T1000 (cell line): Measurements from ENCODE around the gene STXBP6.
"Not testable (repeated sequence)": the region's sequence is repeated elsewhere in the genome, so short reads cannot be mapped to it uniquely, and the experiment has no call there.

ENCODE experiments used
- DNase-seq: peaks from one replicate; lab custom pipeline; 2025; ENCODE audit warnings: mixed read lengths; lab: John Stamatoyannopoulos, UW

STXBP6 gene

DNA sequence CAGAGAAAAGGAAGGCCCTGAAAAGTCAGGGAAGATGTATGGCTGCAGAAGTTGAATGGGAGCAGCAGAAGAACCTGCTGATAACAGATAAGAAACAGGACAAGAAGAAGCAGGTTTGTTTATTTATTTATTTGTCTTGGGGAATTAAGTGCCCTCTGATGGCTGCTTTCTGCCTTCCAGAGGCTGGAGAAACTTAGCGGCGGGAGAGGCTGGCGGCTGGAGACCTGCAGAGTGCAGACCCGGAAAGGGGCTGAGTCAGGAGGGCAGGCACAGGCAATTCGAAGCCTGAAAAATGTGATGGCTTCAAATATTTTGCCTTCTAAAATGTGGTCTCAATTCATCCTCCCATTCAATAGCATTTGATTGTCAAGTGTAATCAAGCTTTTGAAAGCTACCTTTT, 247.7 kb downstream of the STXBP6 start:
- DNase-seq: no peak

DNA sequence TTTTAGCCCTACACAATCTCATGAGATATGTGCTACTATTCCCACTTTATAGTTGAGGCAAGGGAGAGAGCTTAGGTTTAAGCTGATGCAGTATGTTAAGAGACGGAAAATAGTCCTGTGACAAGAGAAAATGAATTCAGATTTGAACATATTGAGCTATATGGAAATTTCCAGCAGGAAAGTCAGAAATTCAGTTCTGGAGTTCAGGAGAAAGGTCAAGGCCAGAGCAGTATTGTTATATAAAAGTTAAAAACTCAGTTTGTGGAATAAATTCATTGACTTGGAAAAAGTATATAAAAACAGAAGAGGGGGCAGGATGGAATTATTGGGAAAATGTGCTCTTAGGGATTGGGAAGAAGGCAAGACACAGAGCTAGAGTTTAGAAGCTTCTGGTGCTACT, 248.9 kb downstream of the STXBP6 start:
- no peak for DNase-seq

DNA sequence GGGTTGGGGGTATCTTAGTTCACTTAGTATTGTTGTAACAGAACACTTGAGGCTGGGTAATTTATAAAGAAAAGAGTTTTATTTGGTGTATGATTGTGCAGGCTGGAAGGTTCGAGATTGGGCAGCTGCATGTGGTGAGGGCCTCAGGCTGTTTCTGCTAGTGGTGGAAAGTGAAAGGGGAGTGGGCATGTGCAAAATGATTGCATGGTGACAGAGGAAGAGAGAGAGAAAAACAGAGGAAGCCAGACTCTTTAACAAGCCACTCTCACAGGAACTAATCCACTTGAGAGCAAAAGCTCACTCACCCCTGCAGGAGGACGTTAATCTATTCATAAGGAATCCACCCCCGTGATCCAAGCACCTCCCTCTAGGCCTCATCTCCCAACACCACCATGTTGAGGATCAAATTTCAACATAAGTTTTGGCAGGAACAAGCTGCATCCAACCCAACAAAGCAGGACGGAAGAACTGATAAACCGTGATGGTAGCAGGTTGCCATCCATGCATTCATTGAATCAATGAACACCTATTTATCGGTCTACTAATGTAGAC, 251.0 kb downstream of the STXBP6 start:
- DNase-seq: no peak

DNA sequence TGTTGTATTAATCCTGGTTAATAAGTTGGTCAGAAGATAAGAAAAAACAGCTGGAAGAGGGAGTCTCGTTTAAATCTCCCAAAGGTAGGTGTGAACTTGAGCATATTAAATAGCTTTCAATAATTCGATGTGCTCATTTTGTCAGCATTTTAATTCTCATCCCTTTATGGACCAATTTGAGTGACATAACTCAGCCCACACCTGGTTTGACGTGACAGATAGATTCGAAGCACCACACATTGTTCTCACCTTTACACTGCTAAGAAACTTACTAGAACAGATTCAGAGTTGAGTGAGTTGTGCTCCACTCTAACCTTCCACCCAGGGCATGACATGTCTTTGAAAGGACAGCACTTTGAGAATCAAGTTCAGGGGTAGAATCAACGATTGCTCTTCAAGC, 254.5 kb downstream of the STXBP6 start:
- no peak for DNase-seq

DNA sequence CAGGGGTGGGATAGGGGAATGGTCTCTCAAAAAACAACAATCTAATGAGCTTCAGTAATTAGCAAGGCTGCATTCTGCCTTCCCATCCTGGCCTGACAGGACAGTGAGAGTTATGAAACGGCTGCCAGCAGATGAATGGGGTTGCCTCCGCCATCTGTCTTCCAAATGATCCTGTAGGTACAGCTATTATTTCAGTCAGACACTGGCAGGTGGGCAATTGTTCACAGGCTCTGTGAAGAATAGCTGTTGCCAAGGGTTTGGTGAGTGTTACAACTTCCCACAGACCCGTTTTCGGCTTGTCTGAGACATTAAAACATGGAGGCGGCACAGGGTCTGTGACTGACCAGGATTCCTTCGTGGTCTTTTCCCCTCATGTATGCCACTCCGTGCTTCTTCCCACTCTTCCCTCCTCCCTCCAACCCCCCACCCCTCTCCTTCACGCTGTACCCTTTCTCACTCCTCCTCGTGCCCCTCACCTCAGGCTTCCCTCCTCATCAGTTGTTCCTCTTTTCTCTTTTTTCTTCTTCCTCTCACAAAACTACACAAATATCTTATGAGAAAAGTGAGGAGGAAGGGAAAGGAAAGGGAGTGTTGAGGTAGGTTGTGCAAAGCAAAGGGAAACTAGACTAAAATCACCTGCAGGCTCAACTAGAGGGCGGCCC, 255.2 kb downstream of the STXBP6 start:
- DNase-seq: no peak

DNA sequence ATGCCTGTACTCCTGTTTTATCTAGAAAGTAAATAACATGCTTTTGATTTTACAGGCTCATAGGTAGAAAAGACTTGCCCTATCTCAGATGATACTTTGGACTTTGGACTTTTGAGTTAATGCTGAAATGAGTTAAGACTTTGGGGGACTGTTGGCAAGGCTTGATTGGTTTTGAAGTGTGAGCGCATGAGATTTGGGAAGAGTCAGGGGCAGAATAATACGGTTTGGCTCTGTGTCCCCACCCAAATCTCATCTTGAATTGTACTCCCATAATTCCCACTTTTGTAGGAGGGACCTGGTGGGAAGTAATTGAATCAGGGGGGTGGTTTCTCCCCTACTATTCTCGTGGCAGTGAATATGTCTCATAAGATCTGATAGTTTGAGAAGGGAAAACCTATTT, 259.8 kb downstream of the STXBP6 start:
- no peak for DNase-seq

DNA sequence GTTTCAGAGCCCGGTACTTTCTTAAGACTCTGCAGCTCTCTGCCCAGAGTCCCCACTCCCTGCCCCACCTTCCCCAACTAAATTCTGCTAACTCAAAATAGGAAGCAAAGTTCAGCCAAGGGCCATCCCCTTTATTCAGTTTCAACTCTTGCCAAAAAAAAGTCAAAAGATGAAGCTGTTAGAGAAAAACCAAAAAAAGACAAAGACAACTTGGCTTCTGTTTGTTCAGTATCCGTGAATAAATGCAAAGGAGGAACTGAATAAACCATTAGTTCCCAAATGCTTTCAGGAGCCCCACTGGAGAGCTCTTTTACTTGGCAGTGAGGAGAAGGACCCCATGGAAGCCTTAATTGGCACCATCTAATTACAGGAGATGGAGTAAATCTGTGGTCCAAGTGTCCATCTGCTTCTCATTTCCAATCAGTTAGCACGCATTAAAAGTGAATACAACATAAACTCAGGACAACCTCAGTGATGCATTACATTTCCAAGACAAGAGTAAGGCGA, 260.5 kb downstream of the STXBP6 start:
- DNase-seq: no peak

DNA sequence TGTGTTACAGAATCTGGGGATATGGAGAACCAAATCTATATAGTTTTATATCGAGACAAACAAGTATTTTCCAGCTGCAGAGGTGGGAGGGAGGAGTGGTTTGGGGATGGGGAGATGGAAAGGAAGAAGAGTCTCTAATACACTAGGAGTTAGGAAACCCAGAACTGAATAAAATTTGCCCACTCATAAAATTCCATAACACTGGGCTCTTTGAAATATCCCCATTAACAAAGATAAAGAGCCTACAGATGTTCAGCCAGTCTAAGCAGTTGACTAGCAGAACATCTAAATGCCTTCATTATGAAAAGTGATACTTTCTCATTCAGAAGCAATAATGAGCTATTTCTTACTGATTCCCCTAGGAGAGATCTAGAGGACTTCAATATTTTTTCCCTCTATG, 264.2 kb downstream of the STXBP6 start:
- no peak for DNase-seq

DNA sequence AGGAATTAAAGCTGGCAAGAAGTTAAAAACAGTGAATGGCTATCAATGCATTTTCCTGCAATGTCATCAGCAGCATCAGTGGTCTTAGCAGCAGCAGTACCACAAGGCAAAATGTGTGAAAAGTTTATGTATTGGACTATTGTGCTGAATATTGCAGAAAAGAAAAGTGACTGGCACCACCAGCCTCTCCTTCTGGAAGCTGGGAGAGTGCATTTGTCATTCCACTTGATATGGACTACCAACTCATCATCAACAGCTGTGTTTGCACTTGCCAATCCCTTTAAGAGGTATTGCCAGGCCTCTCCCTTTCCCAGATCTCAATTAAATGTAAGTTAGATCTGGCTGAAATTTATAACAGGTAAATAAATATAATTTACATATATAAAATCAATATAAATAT, 265.0 kb downstream of the STXBP6 start:
- DNase-seq: no peak

DNA sequence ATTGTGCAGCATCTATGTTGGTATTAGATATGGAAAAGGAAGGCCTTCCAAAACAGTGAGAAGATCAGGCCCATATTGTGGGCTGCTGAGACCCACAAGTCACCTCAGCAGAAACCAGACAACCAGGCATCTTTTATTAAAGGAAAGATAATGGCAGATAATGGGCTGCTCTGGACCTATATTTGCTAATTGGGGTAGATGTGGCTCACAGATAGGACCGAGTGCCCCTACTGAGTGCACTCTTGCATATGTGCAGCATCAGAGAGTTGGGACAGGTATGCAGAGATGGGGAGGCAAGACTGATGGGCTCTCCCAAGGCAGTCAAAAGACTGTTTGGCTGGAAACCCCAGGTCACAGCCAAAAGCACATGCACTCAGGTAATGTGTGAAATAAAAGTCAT, 266.2 kb downstream of the STXBP6 start:
- no peak for DNase-seq

DNA sequence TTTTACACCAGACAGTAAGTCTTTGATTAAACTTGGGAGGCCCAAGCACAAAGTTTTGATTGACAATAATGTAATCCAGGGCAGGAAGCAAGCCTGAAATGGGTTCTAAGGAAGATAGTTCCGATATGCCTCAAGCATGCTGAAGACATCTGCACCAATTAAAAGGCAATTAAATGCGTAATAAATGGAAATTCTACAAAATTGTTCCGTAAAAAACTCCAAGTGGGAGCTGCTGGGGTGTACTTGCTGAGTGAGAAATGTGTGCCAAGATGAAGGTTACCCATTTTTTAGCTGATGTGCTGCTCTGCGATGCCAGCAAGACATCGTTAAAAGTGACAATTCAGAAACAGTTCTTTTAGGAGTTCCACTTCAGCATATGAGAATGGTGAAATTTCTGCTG, 269.7 kb downstream of the STXBP6 start:
- DNase-seq: no peak

DNA sequence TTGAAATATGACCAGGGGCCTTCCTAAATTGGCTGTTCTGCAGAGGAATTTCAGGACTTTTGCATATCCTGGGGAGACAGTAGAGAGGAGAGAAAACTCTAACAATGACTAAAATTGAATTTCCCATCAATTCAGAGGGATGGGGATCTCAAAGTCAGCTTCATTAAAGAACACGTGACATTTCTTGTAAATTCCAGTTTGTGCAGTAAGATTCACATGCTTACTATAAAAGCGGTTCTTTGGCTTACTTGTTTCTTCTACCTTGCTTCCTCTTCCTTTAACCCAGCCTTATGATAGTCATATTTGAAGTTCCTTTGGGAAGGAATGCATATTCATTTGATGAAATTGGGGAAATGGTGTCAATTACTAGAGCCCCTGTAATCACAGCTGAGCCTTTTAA, 272.3 kb downstream of the STXBP6 start:
- DNase-seq: no peak

DNA sequence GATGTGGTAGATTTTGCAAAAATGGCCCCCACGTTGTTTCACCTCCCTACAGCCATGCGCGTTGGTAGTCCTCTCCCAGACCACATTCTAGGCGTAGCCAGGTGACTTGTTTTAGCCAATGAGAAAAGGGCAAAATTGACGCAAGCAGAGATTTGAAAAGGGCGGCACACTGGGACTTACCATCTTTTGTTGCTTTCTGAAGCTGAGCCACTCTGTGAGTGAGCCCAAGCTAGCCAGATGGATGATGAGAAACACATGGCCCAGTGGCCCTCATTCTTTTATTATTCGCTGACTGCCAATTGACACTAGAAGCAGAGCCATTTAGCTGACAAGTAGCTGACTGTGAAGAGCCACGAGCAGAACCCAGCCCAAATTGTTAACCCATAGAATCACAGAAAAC, 274.0 kb downstream of the STXBP6 start:
- DNase-seq: no peak

DNA sequence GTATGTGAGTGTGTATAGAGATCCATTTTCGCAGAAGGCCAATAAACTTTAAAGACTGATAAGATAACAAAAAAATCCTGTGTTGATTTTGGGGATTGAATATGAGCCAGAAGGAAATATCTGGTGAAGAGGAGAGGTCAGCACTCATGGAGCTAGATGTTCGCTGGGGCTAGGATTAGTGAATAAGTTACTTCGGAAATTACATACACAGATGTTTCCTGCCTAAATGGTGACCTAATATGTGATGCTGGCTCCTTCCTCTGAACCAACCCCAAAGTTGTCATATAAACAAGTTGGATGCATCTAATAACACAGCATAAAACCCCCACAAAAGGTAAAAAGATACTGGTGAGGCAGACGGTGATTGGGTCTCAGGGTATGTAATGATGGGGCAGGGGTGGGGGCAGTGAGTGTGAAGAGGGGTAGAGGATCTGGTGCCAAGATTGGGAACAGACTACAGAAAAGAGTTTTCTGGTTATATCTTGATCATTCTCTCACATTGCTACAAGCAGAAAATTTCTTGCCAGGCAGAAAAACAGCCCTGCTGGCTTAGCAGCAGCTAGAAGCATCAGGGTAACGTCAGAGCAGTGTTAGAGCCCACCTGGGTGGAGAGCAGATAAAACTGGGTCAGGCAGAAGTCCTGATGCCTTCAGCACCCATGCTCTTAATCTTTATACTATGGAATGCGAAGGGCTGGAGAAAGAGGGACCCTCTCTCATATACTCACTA, 275.6 kb downstream of the STXBP6 start:
- DNase-seq: no peak

DNA sequence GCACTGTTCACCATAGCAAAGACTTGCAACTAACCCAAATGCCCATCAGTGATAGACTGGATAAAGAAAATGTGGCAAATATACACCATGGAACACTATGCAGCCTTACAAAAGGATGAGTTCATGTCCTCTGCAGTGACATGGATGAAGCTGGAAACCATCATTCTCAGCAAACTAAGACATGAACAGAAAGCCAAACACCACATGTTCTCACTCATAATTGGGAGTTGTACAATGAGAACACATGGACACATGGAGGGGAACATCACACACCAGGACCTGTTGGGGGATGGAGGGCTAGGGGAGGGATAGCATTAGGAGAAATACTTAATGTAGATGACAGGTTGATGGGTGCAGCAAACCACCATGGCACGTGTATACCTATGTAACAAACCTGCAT, 276.4 kb downstream of the STXBP6 start:
- DNase-seq: not testable (repeated sequence)

DNA sequence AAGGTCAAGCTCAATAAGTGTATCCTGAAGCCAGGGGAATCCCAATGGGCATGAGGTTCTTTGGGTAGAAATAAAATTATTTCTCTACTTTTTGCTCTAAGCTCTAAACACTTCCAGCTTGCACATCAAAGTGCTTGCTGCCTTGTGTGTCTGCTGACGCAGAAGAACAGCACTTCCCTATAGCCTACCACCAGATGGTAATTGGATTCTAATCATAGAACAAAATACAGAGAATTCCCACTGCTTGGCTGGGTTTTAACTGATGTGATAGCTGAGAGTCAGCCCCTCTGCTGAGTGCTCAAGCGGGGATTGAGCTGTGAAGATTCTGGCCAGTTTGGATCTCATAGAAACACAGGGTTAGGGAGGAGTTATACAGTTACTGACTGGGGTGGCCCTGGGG, 283.5 kb downstream of the STXBP6 start:
- no peak for DNase-seq

DNA sequence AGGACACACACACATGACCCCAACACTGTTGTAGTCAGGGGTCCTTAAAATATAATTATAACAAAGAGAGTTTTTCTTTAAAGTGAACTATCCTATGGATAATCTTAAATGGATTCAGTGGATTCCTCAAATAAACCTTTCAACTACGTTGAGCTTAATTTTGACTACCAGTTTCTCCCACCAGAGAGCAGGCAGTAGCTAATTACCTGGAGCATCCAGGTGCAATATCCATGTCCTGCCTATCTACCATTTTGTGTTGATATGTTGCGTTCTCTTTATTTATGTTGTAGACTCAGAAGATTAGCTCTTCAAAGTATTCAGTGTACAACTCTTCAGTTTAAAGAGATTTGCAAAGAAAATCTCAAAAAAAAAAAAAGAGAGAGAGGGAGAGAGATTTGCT, 288.8 kb downstream of the STXBP6 start:
- no peak for DNase-seq
